Iris pigment epithelial cell (primary cell): ENCODE results near the gene CNIH1.

Source experiments
- DNase-seq: peaks from one replicate; pipeline ENCODE4 v3.0.0-alpha.2; 2011; ENCODE audit warnings: low read depth

Gene CNIH1

DNA sequence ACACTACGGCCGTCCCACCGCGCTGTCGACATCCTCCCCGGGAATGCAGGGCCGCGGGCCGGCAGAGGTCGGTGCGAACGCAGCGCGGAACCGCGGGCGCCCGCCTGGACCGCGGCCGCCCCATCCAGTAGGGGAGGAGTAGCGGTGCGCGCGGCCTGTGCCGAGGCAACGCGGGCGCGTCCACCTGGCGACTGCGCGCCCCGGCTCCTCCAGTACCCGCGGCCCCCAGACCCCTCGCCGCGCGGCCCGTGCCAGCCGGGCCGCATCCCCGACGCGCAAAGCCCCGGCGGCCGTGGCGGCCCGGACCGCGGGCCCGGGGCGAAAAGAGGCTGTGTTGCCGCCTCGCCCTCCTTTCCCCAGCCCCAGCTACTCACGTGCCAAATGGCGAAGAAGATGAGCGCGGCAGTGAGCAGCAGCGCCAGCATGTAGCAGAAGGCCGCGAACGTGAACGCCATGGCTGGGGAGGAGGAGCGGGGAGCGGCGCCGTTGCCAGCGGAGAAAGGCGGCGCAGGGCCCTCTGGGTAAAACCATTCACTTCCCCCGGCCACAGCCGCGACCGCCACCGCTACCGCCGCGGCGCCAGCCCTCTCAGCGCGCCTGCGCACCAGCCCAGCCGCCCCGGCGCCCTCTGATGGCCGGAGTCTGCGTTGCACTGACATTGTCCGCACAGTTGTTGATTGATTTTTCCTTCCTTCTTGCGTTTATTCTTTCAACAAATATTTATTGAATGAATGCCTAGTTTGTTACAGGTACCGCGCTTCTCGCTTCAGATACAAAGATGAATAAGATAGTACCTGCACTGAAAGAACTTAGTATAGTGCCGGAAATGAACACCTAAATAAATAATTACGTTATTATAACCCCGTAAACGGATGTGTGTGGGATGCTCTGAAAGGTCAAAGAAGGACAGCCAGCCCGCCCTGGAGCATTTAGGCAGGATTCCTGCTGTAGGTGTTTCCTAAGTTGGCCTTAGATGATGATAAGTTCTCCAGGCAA, at the start of gene CNIH1:
TSS of gene CNIH1 (minus strand) at position 502 of the 996 bp plus-strand sequence. CDS start at position 455, 47 bp downstream.
- DNase-seq: peak; percentile 90

DNA sequence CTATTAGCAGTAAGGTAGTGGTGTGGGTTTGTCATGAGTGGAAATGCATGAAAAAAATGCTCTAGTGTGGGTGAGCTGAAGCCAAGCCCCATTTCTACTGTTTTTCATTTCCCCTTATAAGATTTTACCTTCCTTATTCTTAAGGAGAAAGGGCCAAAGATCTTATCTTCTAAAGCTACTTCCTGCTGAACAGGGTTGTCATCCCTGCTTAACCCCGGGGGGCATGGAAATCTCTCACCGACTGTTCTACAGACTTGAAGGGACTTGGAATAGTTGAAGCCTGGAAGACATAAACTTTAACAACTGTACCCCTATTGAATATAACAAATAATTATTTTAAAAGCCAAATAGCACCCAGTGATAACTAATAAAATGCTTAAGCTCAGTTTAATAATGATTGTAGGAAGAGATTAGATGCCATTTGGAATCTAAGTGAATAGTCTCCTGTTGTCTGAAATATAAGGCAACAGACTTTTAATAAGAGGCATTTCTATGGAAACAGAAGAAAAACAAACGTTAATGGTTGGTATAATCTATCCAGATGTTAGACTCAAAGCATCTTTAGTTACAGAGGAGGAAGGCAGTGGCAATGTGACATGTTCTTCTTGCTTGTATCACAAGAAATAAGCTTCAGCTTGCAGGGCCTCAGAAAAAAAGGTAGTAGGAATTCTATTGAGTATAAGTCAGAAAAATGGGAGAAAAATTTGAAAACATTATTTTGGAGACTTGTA, 49.4 kb upstream of the CNIH1 start:
- DNase-seq: no peak

DNA sequence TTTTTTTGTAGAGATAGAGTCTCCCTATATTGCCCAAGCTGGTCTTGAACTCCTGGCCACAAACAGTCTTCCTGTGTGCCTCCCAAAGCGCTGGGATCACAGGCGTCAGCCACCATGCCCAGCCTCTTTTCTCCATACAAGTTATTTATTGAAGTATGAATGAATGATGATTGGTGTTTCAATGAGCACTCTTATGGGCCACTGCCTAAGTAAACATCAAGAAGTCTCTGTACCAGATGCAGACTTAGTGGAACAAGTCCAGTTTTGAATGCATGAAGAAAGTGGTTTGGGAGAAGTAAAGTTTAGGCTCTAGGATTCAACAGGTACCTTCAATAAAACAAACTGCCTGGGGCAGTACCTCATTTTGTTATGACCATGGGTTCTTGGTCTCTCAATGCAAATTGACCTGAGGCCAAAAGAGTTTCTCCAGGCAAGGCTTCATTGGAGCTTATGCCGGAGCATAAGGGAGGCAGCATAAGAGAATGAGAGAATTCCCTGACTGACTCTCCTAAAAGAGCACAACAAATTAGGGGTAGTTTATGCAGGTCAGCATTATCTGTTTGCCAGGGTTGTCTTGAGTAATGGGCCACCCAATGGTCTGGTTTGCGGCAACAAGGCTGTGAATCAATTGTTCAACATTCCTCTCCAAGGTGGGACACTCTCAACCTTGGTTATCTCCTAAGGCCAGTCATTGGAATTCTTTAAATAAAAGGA, 48.7 kb upstream of the CNIH1 start:
- no peak for DNase-seq

DNA sequence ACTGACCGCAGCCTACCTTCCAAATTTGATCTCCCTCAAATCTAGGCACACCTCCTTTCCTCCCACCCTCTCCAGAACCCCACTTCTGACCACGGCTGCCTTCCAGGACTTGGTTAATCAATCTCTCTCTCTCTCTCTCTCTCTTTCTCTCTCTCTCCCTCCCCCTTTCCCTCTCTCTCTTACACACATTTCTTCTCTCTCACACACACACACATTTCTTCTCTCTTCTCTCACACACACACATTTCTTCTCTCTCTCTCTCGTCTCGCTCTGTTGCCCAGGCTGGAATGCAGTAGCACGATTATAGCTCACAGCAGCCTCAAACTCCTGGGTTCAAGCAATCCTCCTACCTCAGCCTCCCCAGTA, 48.1 kb upstream of the CNIH1 start:
- no peak for DNase-seq

DNA sequence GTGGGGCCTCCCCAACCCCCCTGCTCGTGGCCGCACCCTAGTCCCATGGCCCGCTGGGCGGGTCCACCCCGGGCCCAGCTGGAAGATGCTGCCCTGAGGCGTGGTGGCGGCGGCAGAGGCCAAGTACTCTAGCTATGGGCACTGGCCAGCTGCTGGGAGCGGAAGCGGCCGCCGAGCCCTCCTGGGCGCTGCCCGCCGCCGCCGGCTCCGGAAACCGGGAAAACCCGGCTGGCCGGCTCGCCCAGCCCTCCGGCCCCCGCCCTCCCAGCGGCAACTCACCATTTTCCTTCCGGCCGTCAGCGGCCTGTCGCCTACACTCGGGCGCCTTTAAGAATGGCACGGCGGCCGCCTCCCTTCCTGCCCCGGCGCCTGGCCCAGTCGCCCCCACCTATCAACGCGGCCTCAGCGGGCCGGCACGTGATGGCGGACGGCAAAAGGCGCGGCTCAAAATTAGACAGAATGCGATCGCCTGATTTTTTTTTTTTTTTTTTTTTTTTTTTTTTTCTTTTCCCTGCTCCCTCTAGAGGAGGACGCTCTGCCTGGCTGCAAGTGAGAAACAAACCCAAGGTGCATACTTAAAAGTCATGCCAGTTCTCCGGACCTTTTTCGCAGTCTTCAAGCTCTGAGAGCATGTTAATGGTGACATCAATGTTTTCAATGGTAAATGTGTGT, 47.6 kb upstream of the CNIH1 start, which contains the start of gene GMFB:
TSS of gene GMFB (minus strand) at position 335 of the 672 bp plus-strand sequence. CDS start at position 282, 53 bp downstream.
- DNase-seq: peak; percentile 90

DNA sequence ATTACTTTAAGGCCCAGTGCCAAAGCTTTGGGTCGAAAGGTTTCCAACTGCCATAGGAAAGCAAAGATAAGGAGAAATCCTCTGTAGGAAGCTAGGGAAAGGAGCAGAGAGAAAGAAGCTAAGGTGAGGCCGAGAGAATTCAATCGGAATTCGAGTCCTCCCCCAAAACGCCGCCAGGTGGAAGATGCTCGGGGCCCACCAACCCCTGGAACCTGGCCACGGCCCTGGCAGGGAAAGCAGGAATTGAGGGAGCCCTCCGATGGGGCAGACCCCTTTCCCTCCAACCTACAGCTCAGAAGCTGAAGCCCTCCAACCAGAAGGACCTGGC, 47.1 kb upstream of the CNIH1 start:
- no peak for DNase-seq

DNA sequence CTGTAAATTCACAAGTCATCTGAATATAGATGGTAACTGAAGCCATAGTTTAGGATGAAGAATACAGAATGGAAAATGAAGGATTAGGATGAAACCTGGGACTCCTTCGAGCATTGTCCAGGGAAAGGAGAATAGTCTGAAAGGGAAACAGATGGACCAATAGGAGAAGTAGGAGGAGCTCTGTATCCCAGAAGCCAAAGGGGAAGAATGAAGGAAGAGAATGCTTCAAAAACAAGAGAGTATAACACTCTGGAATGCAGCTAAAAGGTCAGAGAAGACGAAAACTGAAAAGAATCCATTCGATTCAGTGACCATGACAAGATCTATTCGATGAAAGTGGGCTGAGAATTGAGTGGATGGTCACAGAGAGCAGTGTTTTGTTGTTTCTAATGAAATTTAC, 46.6 kb upstream of the CNIH1 start:
- peak; percentile 52 for DNase-seq

DNA sequence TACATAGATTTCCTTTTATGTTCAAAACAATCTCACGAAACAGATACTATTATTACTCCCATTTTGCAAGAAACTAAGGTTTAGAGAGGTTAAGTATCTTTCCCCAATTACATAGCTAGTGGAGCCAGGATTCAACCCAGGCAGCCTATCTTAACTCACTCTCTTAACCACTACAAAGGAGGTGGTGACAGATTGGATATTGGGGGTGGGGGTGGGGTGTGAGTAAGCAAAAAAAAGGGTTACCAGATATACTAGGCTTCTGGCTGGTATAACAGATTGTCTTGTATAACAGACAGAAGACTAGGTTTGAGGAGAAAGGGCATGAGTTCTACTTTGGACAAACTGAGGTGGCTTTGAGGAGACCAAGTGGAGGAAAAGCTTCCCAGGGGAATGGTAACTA, 45.5 kb upstream of the CNIH1 start:
- no peak for DNase-seq

DNA sequence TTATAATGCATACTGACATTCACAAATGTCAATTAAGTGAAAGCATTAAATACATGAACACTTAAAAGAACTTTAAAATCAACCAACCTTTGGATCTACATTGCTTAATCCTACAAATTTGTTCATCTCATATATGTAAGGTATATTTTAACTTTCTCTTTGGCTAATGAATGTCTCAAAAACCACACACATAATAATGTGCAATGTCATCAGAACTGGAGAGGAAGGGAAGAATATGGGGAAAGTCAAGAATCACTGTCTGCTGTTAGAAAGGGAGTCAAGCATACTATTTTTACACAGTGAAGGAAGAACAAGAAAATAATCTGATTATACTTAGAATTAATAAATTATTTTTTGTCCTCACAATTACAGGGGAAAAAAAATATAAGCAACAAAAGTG, 42.7 kb upstream of the CNIH1 start:
- DNase-seq: no peak

DNA sequence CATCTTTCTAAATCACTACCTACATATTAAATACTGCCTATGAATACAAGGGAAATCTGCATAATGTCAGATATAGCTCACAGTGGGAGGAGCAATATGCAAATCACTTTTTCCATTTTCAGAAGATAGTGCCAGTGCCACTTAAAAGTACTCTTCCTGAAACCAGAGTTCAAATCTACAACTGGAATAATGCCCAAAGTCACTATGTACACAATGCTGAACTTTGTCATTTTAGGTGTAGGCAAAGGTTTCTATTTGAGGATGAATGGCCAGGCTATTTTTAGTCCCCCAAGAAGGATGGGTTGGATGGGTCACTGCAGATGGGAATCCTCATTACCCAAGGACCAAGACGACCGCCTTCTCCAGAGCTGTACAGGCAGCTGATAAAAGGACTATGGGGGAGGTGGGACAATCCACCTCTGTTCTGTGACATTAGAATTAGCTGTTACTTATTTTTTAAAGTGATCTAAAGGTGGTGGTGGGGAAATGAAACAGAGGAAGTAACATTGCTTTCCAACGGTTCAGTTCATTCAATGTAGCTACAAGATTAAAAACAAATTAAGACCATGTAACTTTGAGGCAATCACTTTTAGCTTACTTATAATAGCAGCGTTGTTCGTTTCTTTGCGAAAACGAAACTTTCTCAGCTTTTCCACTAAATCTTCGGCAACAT, 42.0 kb upstream of the CNIH1 start:
- DNase-seq: no peak

DNA sequence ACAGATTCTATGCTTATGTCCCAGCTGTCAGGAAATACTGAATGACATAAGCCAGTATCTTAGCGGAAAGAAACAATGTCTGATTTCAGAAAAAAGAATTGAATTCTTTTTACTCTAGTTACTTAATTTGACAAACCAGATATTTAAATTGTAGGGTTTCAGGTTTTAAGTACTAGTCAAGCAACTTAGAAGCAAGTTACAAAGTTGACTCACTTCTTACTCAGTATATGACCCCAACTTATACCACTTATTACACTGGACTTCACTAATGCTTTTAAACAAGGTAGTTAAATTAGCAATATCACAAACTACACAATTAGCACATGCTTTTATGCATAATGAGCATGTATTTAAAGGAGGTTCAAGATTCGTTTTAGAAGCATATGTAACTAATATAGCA, 40.5 kb upstream of the CNIH1 start:
- DNase-seq: no peak

DNA sequence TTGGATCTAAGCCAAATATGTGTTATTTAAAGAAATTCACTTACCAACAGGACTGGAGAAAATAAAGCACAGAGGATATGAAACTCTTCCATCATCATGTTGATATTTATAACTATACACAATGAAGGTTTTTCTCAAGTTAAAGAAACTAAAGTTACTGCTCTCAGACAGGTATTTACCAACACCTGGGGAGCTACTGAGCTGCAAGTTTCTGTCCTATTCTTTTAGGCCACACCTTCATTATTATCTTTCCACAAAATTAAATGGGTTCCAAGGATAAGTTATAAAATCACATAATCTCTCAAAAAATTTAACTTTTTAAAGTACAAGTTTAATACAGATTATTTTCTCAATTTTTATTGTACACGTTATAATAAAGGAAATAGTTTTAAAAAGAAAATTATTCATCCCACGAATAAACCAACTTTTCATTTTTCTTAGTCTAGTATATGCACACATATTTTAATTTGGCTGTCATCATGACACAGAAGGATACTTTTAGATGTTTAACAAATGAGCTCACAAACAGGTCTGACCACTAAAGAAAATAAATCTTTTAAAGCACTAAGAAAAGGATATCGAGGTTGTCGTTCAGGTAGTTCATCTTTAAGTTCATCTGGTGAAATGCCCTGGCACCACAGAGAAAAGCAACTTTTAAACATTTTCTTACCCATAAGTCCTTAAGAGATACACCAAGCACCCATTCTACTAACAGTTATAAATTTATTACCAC, 39.8 kb upstream of the CNIH1 start:
- DNase-seq: no peak

DNA sequence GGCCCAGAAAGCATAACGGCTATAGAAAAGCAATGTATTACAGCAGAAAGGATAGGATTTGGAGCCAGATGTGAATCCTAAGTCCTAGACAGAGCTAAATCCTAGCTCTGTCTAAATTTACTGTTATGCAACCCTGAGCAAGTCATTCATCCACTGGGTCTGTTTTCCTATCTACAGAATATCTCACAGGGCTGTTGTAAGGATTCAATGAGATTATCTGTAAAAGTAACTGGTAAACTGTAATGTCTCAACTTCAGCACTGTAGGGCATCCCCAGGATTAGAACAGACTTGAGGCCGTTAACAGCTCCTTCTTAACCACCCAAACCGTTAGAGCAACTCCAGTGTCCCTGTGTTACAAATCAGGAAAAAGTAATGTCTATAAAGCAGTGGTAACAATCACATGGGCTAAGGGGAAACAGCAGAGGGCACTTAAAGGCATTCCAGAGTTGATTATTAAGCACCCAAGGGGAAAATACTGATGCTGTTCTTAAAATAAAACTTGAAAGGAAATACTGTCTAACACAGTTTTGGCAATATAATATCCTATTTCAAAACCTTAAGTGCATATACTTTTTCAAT, 37.6 kb upstream of the CNIH1 start:
- no peak for DNase-seq

DNA sequence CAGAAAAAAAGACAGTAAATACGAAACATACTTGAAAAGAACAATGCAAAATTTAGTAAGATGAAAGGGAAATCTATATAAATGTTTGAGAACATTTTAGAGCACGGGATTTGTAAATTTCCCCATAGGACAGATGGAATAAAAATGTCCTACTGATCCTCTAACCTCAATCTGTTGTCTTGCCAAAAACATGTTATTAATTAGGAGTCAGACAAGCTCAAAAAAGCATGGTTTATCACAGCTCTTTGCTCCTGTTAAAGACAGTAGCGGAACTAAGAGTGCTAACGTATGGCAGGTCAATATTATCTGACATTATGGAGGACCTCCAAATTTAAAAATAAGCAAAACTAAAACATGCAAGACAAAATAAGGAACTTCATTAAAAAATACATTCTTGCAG, 34.7 kb upstream of the CNIH1 start:
- no peak for DNase-seq

DNA sequence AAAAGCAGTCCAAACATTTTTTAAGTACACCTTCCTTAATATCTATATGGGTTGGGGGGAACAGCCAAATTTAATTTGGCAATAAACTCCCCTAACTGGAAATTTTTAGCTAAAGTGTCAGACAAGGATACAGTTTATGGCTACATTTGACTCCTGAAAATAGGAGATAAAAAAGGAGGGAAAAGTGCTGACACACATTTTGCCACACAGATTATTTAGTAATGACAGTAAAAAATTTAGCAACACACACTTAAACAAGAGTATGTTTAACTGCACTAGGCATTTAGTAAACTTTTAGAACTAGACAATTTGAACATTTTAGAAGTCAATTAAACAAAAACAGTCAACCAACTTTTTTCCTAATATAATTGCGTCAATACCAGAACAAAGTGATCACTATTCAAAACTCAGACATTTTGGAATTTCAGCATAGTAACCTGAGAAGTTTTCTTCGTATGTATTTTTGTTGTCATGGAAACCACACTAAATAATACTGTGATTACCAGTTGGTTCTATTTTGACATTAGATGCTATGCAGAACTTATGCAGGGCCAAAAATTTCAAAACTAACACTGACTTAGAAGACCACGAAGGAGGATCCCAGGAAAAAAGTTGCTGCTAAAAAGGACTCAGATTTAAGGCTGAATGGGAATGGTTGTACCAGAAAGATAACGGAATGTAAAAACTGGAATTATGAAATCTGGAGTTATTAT, 34.2 kb upstream of the CNIH1 start:
- peak; percentile 41 for DNase-seq

DNA sequence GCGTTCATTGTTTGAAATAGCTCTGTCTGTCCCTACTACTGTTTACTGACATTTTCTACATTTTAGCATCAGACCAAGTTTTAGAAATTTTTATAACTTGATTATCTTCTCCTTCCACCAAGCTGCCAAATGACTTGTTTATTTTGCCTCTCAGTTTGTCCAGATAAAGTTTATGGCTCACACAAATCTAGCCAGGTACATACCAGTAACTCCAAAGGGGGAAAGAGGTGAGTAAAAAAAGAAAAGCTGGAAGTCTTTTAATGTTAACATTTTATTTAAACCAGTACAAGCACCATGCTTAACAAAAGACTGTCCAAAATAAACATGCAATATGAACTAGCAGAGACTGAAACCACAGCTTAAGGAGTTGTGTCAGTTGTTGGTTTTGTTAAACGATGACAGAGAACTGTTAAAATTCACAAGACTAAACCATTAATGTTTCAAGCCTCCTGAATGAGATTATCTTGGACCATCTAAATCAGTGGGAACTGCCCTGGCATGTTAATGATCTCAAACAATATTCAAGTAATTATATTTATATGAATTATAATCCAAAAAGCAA, 33.1 kb upstream of the CNIH1 start:
- DNase-seq: peak; percentile 50

DNA sequence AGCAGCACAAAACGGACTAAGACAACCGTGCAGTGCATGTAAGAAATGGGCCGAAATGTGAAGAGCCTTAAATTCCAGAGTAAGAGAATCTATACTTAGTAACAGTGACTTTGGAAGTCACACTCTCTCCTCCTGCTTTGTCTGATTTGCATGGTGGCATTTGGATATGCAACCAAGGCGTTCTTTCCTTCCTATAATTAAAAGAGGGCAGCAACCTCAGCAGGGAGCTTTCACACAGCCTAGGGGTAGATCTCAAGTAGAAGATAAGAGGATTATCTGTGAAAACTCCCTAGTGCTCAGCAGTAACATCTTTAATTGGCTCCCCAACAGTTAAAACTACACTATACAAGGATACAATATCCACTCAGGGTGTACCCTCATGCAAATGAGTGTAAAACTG, 31.1 kb upstream of the CNIH1 start:
- DNase-seq: no peak

DNA sequence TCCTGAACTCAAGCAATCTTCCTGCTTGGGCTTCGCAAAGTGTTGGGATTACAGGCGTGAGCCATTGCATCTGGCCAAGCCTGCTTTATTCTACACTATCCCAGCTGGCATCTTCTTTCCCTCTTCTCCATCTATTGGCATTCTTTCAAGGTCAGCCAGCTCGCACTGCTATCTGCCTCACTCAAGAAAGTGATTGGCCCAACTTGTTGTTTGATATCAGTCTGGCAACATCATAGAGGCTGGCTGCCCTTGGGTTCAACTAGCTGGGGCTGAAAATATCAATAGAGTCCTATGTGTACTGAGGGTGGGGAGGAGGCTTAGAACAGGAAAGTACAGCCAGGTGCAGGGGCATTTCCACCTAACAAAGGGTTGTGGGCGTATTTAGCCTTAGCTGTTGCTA, 30.5 kb upstream of the CNIH1 start:
- DNase-seq: no peak

DNA sequence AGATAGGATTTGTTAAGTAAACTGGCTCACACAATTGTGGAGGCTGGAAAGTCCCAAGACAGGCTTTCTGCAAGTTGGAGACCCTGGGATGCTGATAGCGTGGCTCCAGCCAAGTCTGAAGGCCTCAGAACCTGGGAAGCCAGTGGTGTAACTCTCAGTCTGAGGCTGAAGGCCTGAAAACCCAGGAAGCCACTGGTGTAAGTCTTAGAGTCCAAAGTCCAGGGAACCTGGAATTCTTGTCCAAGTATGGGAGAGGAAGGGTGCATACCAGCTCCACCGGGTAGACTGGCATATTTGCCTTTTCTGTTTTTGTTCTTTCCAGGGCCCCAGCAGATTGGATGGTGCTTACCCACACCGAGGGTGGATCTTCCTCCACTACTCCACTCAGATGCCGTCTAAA, 29.5 kb upstream of the CNIH1 start:
- DNase-seq: no peak
